MV-4-11 (cell line): ENCODE results near the gene L1TD1.
"Not testable (repeated sequence)": the region's sequence is repeated elsewhere in the genome, so short reads cannot be mapped to it uniquely, and the experiment has no call there.

Experiments used
- DNase-seq: peaks from one replicate; lab custom pipeline; 2025; lab: John Stamatoyannopoulos, UW

Gene L1TD1

GRCh38 chr1:62207187-62207586 lies 12.5 kb downstream of the L1TD1 start:
- DNase-seq: no peak

DNA sequence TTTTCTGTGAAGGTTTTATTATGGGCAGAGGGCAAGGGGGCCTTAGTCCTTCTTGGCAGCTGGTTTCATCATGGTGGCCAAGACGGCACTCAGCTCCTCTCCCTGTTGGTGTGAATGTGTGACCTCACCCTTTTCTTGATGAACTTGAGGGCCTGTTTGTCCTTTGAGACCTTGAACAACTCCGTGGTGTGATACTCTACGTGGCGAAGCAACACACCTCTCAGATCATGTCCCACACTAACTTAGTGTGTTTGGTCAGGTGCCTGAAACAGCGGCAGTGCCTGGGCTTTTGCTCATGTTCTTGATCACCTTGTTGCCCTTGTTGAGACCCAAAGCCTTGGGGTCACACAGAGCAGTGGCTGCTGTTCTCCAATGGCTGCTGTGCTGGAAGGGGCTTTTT lies 13.4 kb downstream of the L1TD1 start:
- no peak for DNase-seq

DNA sequence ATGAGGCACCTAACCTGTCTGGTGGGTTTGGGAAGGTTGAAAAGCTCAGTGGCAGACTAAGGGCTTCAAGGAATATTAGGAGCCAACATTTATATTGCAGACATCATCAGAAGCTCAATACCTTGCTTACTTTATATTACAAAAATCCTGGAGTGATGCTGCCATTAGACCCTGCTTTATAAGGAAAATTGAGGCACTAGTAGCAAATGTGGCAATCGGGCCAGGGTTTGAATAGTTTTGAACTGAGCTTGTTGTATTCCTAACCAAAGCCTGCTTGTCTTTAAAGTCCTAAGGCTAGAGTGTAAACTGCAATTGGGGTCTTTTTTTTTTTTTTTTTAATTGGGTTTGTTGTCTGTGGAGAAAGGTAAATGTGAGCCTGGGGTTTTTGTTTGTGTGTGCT lies 14.3 kb downstream of the L1TD1 start:
- DNase-seq: no peak

DNA sequence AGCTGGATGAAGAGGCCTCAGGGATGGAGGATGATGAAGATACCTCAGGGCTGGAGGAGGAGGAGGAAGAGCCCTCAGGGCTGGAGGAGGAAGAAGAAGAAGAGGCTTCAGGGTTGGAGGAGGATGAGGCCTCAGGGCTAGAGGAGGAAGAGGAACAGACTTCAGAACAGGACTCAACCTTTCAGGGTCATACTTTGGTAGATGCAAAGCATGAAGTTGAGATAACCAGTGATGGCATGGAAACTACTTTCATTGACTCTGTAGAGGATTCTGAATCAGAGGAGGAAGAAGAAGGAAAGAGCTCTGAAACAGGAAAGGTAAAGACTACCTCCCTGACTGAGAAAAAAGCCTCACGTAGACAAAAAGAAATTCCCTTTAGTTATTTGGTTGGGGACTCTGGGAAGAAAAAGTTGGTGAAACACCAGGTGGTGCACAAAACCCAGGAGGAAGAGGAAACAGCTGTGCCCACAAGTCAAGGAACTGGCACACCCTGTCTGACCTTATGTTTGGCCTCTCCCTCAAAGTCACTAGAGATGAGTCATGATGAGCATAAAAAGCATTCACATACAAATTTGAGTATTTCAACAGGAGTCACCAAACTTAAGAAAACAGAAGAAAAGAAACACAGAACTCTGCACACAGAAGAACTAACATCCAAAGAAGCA lies 15.4 kb downstream of the L1TD1 start:
- peak; percentile 60 for DNase-seq

- no peak for DNase-seq
Measured at GRCh38 chr1:62210960-62211359, 16.3 kb downstream of the L1TD1 start.

GRCh38 chr1:62212411-62212810 lies 17.8 kb downstream of the L1TD1 start:
- no peak for DNase-seq

DNA sequence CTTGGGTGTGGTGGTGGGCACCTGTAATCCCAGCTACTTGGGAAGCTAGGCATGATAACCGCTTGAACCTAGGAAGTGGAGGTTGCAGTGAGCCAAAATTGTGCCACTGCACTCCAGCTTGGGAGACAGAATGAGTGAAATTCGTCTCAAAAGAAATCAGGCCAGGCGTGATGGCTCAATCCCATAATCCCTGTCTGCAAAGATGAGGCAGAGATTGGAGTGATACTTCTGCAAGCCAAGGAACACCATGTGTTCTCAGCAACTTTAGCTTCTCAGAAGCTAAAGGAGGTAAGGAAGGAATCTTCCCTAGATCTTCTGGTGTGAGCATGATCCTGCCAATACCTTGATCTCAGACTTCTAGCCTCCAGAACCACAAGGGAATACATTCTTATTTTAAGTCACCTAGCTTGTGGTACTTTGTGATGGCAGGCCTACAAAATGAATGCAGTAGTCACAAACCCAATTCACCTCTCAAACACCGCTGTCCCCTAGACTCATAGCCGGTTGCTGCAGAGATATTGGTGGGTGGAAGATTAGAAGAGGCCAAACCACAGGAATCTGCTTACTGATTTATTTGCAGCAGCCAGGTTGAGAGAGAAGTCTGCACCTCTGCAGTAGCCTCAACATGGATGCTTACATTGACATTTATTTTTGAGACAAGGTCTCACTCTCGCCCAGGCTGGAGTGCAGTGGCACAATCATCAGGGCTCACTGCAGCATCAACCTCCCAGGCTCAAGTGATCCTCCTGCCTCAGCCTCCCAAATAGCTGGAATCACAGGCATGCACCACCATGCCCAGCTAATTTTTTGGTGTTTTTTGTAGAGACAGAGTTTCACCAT lies 18.6 kb downstream of the L1TD1 start:
- DNase-seq: no peak

- no peak for DNase-seq
Measured at GRCh38 chr1:62218604-62219003, 24.0 kb downstream of the L1TD1 start.

DNA sequence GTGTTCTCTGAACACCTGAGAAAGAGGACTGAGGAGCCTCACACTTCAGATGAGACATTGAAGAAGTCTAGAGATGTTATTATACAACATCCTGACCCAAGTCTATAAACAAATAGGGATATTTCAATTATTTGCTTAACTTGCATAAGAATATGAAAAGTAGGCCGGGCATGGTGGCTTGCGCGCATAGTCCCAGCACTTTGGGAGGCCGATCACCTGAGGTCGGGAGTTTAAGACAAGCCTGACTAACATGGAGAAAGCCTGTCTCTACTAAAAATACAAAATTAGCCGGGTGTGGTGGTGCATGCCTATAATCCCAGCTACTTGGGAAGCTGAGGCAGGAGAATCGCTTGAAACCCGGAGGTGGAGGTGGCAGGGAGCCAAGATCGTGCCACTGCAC lies 25.8 kb downstream of the L1TD1 start:
- not testable (repeated sequence) for DNase-seq

GRCh38 chr1:62221171-62221570 lies 26.5 kb downstream of the L1TD1 start:
- DNase-seq: no peak

DNA sequence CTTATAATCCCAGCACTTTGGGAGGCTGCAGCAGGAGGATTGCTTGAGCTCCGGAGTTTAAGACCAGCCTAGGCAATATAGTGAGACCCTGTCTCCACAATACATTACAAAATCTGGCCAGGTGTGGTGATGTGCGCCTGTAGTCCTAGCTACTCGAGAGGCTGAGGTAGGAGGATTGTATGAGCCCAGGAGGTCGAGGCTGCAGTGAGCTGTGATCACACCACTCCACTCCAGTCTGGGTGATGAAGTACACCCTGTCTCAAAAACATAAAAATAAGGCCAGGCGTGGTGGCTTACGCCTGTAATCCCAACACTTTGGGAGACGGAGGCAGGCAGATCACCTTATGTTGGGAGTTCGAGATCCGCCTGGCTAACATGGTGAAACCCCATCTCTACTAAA lies 27.7 kb downstream of the L1TD1 start:
- DNase-seq: no peak

DNA sequence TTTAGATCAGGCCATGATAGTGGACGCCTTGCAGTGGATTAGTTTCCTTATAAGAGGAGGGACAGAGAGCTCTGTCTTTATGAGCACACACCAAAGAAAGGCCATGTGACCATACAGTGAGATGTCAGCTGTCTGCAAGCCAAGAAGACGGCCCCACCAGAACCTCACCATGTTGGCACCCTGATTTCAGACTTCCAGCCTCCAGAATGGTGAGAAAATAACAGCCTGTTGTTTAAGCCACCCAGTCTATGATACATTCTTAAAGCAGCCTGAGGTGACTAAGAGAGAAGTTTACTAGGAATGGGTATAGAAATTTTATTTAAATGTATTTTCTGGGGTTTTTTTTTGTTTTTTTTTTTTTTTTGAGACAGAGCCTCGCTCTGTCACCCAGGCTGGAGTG lies 29.5 kb downstream of the L1TD1 start:
- DNase-seq: no peak

GRCh38 chr1:62227496-62227895 lies 32.8 kb downstream of the L1TD1 start:
- DNase-seq: no peak

- DNase-seq: peak; percentile 11
Measured at GRCh38 chr1:62228136-62228882, 33.7 kb downstream of the L1TD1 start.

DNA sequence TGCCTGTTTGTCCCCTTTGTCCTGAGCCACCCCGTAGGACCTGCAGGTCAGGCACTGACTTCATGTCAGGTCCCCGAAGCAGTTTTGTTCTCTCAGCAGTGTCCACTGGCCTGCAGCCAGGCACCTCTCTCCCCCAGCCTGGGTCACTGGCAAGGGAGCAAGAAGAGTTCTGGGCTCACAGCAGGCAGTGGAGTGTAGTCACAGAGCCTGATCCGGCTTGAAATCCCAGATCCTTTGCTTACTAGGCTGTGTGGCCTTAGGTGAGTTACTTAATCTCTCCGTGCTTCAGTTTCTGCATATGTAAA lies 34.2 kb downstream of the L1TD1 start:
- no peak for DNase-seq

DNA sequence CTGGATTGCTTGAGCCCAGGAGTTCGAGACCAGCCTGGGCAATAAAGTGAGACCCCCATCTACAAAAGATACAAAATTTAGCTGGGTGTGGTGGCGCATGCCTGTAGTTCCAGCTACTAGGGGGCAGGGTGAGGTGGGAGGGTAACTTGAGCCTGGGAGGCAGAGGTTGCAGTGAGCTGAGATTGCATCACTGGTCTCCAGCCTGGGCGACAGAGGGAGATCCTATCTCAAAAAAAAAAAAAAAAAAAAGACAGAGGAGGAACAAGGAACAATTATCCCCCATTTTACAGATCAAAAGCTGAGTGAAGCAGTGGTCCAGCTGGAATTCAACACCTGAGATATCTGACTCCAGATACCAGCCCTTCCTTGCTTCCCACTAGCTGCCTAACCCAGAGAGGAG lies 34.8 kb downstream of the L1TD1 start:
- DNase-seq: no peak

DNA sequence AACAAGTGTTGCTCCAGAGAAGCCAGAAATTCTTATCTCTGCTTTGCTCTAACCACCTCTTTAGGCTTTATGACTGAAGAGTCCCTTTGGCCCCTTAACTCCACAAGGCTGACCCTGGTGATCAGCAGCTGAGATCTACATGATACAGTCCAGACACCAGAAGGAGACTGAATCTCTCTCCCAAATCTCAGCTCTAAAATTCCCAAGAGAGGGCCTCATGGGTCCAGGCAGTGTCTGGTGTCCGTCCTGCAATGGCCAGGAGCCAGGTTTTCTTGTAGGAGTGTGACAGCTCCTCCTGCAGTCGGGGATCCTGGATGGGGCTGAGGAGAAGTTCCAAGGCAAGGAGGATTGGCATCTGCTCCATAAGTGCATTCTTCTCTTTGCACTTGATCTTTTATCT lies 35.3 kb downstream of the L1TD1 start:
- no peak for DNase-seq

DNA sequence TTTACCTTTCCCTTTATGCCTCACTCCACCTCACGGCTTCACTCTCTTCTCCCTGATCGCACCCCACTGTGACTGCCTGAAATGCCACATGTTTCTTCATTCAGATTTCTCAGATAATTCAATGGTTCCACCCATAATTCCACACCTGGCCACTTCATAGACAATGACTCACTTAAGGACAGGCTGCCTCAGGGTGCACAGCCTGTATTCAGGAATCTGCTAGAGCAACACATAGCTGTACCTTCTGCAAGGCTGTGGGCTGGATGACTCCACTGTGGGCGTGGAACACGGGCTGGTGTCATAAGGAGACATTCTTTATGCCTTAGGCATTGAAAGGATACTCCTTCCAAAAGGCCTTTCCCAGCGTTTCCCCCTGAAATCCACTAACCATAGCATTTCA lies 36.1 kb downstream of the L1TD1 start:
- no peak for DNase-seq

DNA sequence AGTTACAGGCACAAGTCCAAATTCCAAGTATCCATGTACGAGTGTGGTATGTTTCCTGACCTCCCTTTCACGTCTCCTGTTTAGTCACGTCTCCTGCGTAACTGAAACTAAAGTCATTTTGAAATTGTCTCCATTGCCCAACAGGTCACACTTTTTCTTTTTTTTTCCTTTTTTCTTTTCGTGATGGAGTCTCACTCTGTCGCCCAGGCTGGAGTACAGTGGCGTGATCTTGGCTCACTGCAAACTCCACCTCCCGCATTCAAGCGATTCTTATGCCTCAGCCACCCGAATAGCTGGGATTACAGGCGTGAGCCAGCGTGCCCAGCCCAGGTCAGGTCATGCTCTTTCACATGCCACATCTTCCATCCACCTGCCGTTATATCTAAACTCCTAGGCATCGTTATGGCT lies 38.2 kb downstream of the L1TD1 start:
- DNase-seq: no peak

DNA sequence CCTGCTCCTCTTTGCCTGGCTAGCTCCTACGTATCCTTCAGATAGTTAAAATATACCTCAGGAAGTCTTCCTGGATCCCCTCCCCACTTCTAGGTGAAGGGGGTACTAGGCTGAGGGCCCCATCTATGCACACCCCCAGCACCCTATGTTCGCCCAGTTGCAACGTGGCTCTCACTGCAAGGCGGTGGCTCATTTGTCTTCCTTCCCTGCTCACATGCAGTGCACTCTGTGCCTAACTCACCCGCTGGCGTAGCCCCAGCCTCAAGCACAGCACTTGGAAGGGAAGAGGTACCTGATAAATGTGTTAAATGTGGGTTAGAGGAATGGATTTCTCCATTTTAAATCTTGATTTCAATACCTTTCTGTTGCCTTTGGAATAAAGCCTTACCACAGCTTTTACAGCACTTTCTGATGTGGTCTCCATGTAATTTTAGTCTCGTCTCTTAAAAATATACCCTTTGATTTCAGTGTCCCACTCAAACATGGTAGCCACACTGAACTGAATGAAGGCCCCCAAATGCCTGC lies 39.3 kb downstream of the L1TD1 start:
- DNase-seq: no peak

GRCh38 chr1:62234688-62235087 lies 40.0 kb downstream of the L1TD1 start:
- no peak for DNase-seq

- no peak for DNase-seq
Measured at GRCh38 chr1:62235576-62235975, 40.9 kb downstream of the L1TD1 start.

- DNase-seq: no peak
Measured at GRCh38 chr1:62237361-62237760, 42.7 kb downstream of the L1TD1 start.
